Activated CD4-positive, alpha-beta T cell treated with anti-CD3 and anti-CD28 coated beads, Interleukin-2, amount 10 ng/mL, durations not matched to agents 7 days and 5 days (primary cell): ENCODE data around the gene IL1R2. TPM values are rescaled to one million over a fixed set of nuclear protein-coding genes. Genes with fewer than 3 reads are reported as not detected.
A peak's percentile ranks its signal among the peaks of the same experiment; 100 is the strongest.
"Not testable (repeated sequence)": the region's sequence is repeated elsewhere in the genome, so short reads cannot be mapped to it uniquely, and the experiment has no call there.

Experiments used
- CTCF ChIA-PET: fragments of 350-600 bp; sonication (Branson Sonifier 250); formaldehyde crosslinking; loops from one replicate; lab custom pipeline; 2021; ENCODE audit warnings: antibody characterized with exemption; lab: Charles Lee
- POLR2A ChIA-PET: fragments of 350-600 bp; sonication (Branson Sonifier 250); formaldehyde crosslinking; loops from one replicate; lab custom pipeline; 2021; ENCODE audit warnings: antibody characterized with exemption; lab: Charles Lee
- DNase-seq: peaks from one replicate; pipeline ENCODE4 v3.0.0-alpha.2; 2020
- H3K27ac Mint-ChIP-seq: one replicate; pipeline ENCODE4 v1.8.0; 2021; ENCODE audit warnings: mild to moderate bottlenecking, moderate library complexity, mixed read lengths
- H3K27me3 Mint-ChIP-seq: one replicate; pipeline ENCODE4 v1.8.0; 2021; ENCODE audit warnings: mixed read lengths
- H3K36me3 Mint-ChIP-seq: one replicate; pipeline ENCODE4 v1.8.0; 2021; ENCODE audit warnings: low read depth, mixed read lengths
- H3K4me1 Mint-ChIP-seq: one replicate; pipeline ENCODE4 v1.8.0; 2021; ENCODE audit warnings: mixed read lengths
- H3K4me3 Mint-ChIP-seq: one replicate; pipeline ENCODE4 v1.8.0; 2021; ENCODE audit warnings: mild to moderate bottlenecking, moderate library complexity, mixed read lengths
- H3K9me3 Mint-ChIP-seq: one replicate; pipeline ENCODE4 v1.8.0; 2021; ENCODE audit warnings: mixed read lengths
- total RNA-seq, 2 experiments: library from RNA; stranded (reverse); gene quantifications; one replicate each; pipeline ENCODE4 v1.2.3, GENCODE V29; 2021

IL1R2 gene
- total RNA-seq, 2 experiments from 2014 or later, result 0.50 to 0.52 TPM

DNA sequence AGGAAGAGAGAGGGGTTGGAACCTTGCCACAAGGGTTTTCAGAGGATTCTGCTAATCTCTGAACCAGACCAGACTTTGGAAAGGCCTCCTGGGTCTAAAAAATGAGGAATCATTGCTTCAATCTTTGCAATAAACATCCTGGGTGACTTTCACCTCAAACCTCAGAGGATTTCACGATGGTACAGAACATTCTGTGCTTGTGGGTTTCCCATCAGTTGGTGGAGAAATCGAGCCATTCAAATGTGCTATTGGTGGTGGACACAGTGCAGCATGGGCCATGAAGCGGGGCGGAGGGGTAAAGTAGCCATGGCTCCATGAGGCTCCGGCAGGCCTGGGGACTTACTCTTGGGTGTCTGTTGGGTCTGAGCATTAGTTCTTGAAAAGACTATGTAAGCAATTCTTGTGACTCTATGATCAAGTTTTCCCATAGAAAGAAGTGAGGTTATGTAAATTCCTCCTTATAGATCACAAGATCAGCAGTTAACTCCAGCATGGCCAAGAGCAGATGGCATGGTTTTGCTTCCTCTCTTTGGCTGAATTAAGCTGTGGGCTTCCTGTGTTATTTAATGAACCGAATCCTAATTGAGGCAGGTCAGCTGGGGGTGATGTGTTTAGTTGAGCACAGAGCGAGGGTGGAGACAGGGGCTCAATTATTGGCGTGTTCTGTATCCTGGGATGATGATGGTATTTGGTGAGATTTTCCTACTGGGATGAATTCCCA, 1.9 kb upstream of the IL1R2 start:
- CTCF ChIA-PET, result interaction anchor here (1.2 to 1.9 kb wide), 2 partner anchors 30 to 32 kb away, joined by 3 to 4 read pairs; no protein-coding TSS in a partner anchor
- Mint-ChIP-seq H3K9me3 (peaks cover 2% of the 10 kb centered on the region), H3K27ac (no peak overlapping the region), H3K27me3 (peaks cover 17% of the 10 kb centered on the region), H3K4me1 (peaks cover 34% of the 10 kb centered on the region), H3K36me3 (no peaks in the 10 kb centered on the region), H3K4me3 (no peak overlapping the region)
- no peak for DNase-seq
- POLR2A ChIA-PET, result interaction anchor here (0.7 kb wide), 1 partner anchor 37 kb away, joined by 3 read pairs; no protein-coding TSS in a partner anchor

GRCh38 chr2:101993772-101994171, 2.0 kb downstream of the IL1R2 start:
- no peak overlapping the region for H3K4me3 Mint-ChIP-seq
- no peak overlapping the region for H3K27ac Mint-ChIP-seq
- peaks cover 2% of the 10 kb centered on the region for H3K9me3 Mint-ChIP-seq
- peaks cover 9% of the 10 kb centered on the region for H3K4me1 Mint-ChIP-seq
- H3K36me3 Mint-ChIP-seq, result no peaks in the 10 kb centered on the region
- POLR2A ChIA-PET, result no interaction called here
- CTCF ChIA-PET, result interaction anchor here (1.0 to 1.9 kb wide), 4 partner anchors 9 to 247 kb away, joined by 3 to 4 read pairs (median 3); no protein-coding TSS in a partner anchor
- no peak for DNase-seq
- peaks cover 17% of the 10 kb centered on the region for H3K27me3 Mint-ChIP-seq

GRCh38 chr2:101995019-101995418, 3.3 kb downstream of the IL1R2 start:
- Mint-ChIP-seq H3K27me3 (peaks cover 12% of the 10 kb centered on the region), H3K36me3 (no peaks in the 10 kb centered on the region), H3K27ac (no peak overlapping the region), H3K4me3 (no peak overlapping the region), H3K9me3 (no peaks in the 10 kb centered on the region), H3K4me1 (peaks cover 11% of the 10 kb centered on the region)
- POLR2A ChIA-PET, result no interaction called here
- CTCF ChIA-PET, result interaction anchor here (1.5 to 1.9 kb wide), 3 partner anchors 11 to 25 kb away, joined by 4 to 8 read pairs (median 5); no protein-coding TSS in a partner anchor
- no peak for DNase-seq

DNA sequence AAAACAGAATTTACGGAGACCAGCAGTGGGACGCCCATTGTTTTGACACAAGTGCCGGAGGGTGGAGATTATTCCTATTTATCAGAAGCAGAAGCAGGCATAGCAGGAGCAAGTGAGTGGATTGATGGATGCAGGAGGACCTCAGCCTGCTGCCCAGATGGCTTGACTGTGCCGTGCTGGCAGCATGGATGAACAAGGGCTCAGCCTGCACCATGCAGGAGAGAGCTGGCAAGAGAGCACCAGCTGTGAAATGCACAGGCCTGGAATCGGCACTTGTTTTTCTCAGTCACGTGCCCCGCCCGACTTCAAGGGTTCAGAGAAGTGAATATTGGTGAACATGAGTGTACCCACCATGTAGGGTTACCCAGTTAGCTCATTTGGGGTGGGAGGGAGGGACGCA, 4.0 kb downstream of the IL1R2 start:
- H3K4me3 Mint-ChIP-seq, result no peak overlapping the region
- H3K27me3 Mint-ChIP-seq, result peaks cover 12% of the 10 kb centered on the region
- no peaks in the 10 kb centered on the region for H3K36me3 Mint-ChIP-seq
- H3K4me1 Mint-ChIP-seq, result peaks cover 18% of the 10 kb centered on the region
- no peak for DNase-seq
- POLR2A ChIA-PET, result no interaction called here
- H3K27ac Mint-ChIP-seq, result no peak overlapping the region
- H3K9me3 Mint-ChIP-seq, result no peaks in the 10 kb centered on the region
- CTCF ChIA-PET, result interaction anchor here (1.5 to 1.9 kb wide), 3 partner anchors 10 to 24 kb away, joined by 4 to 8 read pairs (median 5); no protein-coding TSS in a partner anchor

- H3K4me3 Mint-ChIP-seq, result no peak overlapping the region
- POLR2A ChIA-PET, result interaction anchor here (0.5 to 1.4 kb wide), 2 partner anchors 25 to 242 kb away, joined by 3 read pairs; no protein-coding TSS in a partner anchor
- CTCF ChIA-PET, result interaction anchor here (0.9 to 3.2 kb wide), 3 partner anchors 15 to 242 kb away, joined by 3 to 12 read pairs (median 3); no protein-coding TSS in a partner anchor
Measured at GRCh38 chr2:101998556-101998895, 6.8 kb downstream of the IL1R2 start.

DNA sequence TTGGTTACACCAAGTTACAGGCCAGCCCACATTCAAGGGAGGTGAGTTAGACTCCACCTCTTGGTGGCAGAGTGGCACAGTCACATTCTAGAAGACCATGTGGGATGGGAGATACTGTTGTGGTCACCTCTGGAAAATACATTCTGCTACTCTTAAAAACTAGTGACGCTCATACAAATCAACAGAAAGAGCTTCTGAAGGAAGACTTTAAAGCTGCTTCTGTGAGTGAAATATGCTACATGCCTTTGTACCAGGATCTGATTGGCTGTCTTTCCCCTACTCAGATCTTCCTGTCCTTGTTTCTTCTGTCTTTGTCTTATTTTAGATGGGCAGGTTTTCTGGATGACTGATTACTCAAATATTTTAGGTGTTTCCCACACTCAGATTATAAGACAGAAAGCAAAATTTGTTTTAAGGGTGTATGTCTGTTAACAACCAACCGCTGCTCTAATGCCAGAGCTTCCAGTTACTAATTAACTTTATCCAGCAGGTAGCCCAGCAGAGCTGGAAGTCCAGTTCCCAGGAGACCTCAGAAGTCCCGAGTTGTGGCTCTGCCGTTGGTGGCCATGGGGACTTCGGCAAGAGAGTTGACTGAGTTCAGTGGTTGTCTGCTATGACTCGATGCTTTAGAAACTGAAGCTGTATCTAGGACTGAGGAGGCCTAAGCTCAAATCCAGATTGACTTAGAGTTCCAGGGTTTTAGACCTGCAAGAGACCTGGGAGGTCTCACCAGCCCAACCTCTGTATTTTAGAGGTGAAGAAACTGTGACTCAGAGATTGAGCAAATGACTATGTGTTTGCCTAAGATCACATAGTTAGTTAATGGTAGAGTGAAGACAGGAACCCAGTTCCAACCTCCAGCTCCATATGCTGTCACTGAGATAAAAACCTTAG, 7.4 kb downstream of the IL1R2 start:
- Mint-ChIP-seq H3K9me3 (no peaks in the 10 kb centered on the region), H3K27me3 (no peaks in the 10 kb centered on the region), H3K27ac (no peak overlapping the region), H3K4me3 (no peak overlapping the region), H3K36me3 (no peaks in the 10 kb centered on the region), H3K4me1 (peaks cover 26% of the 10 kb centered on the region)
- ChIA-PET POLR2A (interaction anchor here (1.4 kb wide), 1 partner anchor 242 kb away, joined by 3 read pairs; no protein-coding TSS in a partner anchor), CTCF (interaction anchor here (0.9 to 3.2 kb wide), 8 partner anchors 12 to 242 kb away, joined by 3 to 12 read pairs (median 4); no protein-coding TSS in a partner anchor)
- no peak for DNase-seq

More at GRCh38 chr2:101998556-101998895, 6.8 kb downstream of the IL1R2 start:
- peaks cover 26% of the 10 kb centered on the region for H3K4me1 Mint-ChIP-seq
- H3K27me3 Mint-ChIP-seq, result peaks cover under 1% of the 10 kb centered on the region
- DNase-seq, result no peak
- H3K36me3 Mint-ChIP-seq, result no peaks in the 10 kb centered on the region
- no peak overlapping the region for H3K27ac Mint-ChIP-seq
- no peaks in the 10 kb centered on the region for H3K9me3 Mint-ChIP-seq

- ChIA-PET CTCF (interaction anchor here (0.5 to 3.2 kb wide), 9 partner anchors 11 to 424 kb away, joined by 3 to 12 read pairs (median 4); no protein-coding TSS in a partner anchor), POLR2A (interaction anchor here (1.4 kb wide), 1 partner anchor 241 kb away, joined by 3 read pairs; no protein-coding TSS in a partner anchor)
- Mint-ChIP-seq H3K36me3 (no peaks in the 10 kb centered on the region), H3K9me3 (no peaks in the 10 kb centered on the region), H3K27me3 (no peaks in the 10 kb centered on the region), H3K4me1 (peaks cover 26% of the 10 kb centered on the region), H3K27ac (no peak overlapping the region), H3K4me3 (no peak overlapping the region)
- no peak for DNase-seq
Measured at GRCh38 chr2:102000012-102000411, 8.3 kb downstream of the IL1R2 start.

DNA sequence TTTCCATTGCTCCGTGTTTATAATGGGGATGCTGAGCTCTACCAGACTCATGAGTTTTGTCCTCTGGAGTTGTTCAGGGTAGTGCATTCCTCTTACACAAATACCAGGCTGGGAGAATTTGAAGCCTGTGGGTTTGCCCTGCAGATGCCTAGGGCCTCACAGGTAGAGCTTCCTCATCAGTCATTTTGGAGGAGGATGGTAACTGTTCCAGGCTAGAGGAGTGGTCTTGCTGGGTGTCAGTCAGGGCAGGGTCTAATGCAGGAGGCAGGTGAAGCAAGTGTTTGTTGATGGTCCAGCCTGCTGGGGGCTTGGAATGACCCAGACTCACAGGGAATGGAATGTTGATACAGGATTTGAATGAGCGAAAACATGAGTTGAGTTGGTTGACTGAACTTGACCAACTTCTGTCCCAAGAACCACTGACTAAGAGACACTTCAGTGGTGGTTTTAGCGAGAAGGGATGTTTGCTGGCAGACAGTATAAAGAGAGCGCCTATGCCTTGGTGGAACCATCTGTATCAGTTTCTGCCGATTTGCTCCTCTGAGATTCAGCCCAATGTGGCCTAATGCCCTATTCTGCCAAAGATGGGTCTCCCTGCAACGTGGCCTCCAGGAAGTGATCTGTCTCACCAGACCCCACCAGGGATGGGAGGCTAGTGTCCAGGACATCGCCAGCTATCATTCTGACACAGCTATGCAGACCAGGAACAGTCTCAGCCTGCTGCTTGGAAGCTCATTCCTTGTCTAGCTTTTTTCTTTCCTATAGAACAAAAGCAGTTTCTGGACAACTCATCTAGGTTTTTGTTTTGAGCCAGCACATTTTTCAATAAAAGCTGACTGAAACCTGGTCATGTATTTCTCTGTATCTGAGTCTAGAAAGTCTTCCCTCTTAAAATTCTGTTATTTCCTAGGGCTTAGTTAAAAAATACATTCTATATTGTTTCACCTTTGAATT, 9.3 kb downstream of the IL1R2 start:
- ChIA-PET POLR2A (no interaction called here), CTCF (interaction anchor here (0.5 to 3.2 kb wide), 10 partner anchors 11 to 448 kb away, joined by 3 to 12 read pairs (median 4); no protein-coding TSS in a partner anchor)
- DNase-seq, result no peak
- Mint-ChIP-seq H3K4me1 (peaks cover 28% of the 10 kb centered on the region), H3K9me3 (no peaks in the 10 kb centered on the region), H3K4me3 (no peak overlapping the region), H3K27me3 (no peaks in the 10 kb centered on the region), H3K36me3 (no peaks in the 10 kb centered on the region), H3K27ac (peak overlapping the region; percentile 38)

GRCh38 chr2:102001767-102002142, 10.0 kb downstream of the IL1R2 start:
- Mint-ChIP-seq H3K27me3 (no peaks in the 10 kb centered on the region), H3K4me1 (peaks cover 31% of the 10 kb centered on the region), H3K27ac (no peak overlapping the region), H3K36me3 (no peaks in the 10 kb centered on the region), H3K4me3 (no peak overlapping the region), H3K9me3 (no peaks in the 10 kb centered on the region)
- no peak for DNase-seq
- POLR2A ChIA-PET, result no interaction called here
- CTCF ChIA-PET, result interaction anchor here (0.8 to 1.5 kb wide), 3 partner anchors 11 to 447 kb away, joined by 3 read pairs; no protein-coding TSS in a partner anchor

DNA sequence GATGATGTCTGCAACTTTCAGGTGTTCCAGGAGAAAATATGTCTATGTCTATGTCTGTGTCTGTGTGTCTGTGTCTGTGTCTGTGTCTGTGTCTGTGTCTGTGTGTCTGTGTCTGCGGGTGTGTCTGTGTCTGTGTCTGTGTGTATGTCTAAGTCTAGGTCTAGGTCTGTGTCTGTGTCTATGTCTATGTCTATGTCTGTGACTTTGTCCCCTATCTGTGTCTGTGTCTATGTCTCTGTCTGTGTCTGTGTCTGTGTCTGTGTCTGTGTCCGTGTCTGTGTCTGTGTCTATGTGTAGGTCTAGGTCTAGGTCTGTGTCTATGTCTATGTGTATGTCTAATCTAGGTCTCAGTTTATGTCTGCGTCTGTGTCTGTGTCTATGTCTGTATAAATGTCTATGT, 10.5 kb downstream of the IL1R2 start:
- Mint-ChIP-seq H3K27me3 (no peaks in the 10 kb centered on the region), H3K27ac (no peak overlapping the region), H3K9me3 (no peaks in the 10 kb centered on the region), H3K36me3 (no peaks in the 10 kb centered on the region), H3K4me3 (no peak overlapping the region), H3K4me1 (peaks cover 31% of the 10 kb centered on the region)
- no peak for DNase-seq
- ChIA-PET POLR2A (no interaction called here), CTCF (interaction anchor here (0.8 to 1.5 kb wide), 3 partner anchors 10 to 447 kb away, joined by 3 read pairs; no protein-coding TSS in a partner anchor)

GRCh38 chr2:102002909-102003308, 11.1 kb downstream of the IL1R2 start:
- H3K27me3 Mint-ChIP-seq, H3K27ac Mint-ChIP-seq, POLR2A ChIA-PET, CTCF ChIA-PET, DNase-seq, H3K36me3 Mint-ChIP-seq, H3K9me3 Mint-ChIP-seq, H3K4me3 Mint-ChIP-seq: not testable (repeated sequence)
- H3K4me1 Mint-ChIP-seq, result peaks cover 31% of the 10 kb centered on the region
